Hepatocyte (in vitro differentiated cells): ENCODE data around the gene DEAF1.

Experiments used
- CTCF ChIP-seq: fragments of 200-600 bp; sonication (generic); IDR thresholded peaks from 2 replicates; pipeline ENCODE4 v1.5.1; 2016; ENCODE audit warnings: antibody characterized with exemption, mild to moderate bottlenecking; ENCODE audit not compliant: poor library complexity
- EZH2 ChIP-seq: fragments of 200-600 bp; sonication (generic); IDR thresholded peaks from 2 replicates; pipeline ENCODE4 v1.6.1; 2016; ENCODE audit warnings: antibody characterized with exemption, mild to moderate bottlenecking, borderline replicate concordance
- EZH2phosphoT487 ChIP-seq: fragments of 200-600 bp; sonication (generic); IDR thresholded peaks from one replicate; pipeline ENCODE4 v1.6.1; 2018; ENCODE audit warnings: antibody characterized with exemption, mild to moderate bottlenecking, low read depth, moderate library complexity; ENCODE audit not compliant: unreplicated experiment, severe bottlenecking

- TF ChIP-seq CTCF (no peak), EZH2 (no peak), EZH2phosphoT487 (no peak)
These were observed 21.2 kb downstream of the DEAF1 start for GRCh38 chr11:673866-674265.
